H1 (cell line): Measurements from ENCODE around the gene YTHDC2.
A peak's percentile ranks its signal among the peaks of the same experiment; 100 is the strongest.

Source experiments
- BACH1 ChIP-seq: IDR thresholded peaks from 2 replicates; pipeline ENCODE4 v1.6.1; 2012; ENCODE audit warnings: low read length, improper control_type of control experiment
- CREB1 ChIP-seq: IDR thresholded peaks from 2 replicates; pipeline ENCODE4 v1.6.1; 2012; ENCODE audit warnings: inconsistent platforms
- HDAC2 ChIP-seq, 2 experiments: fragments of 300-600 bp in 1 of 2; sonication (generic) in 1 of 2; IDR thresholded peaks; 2 replicates each; pipeline ENCODE4 v1.6.1; 2011 to 2012; ENCODE audit warnings: low read depth in 2 of 2, low read length in 2 of 2, mild to moderate bottlenecking in 2 of 2, moderate library complexity in 2 of 2, borderline replicate concordance in 1 of 2, inconsistent platforms in 1 of 2
- HDAC6 ChIP-seq: IDR thresholded peaks from one replicate; pipeline ENCODE4 v1.7.1; 2012; ENCODE audit warnings: low read depth, mild to moderate bottlenecking, inconsistent platforms, low read length, moderate library complexity
- NRF1 ChIP-seq: IDR thresholded peaks from 2 replicates; pipeline ENCODE4 v1.6.1; 2011; ENCODE audit warnings: mild to moderate bottlenecking, low read depth, low read length, improper control_type of control experiment
- PHF8 ChIP-seq: fragments of 200-600 bp; sonication (generic); conservative IDR thresholded peaks from 2 replicates; pipeline ENCODE4 v1.7.1; 2012; ENCODE audit warnings: low read depth, mild to moderate bottlenecking, inconsistent platforms, low read length, moderate library complexity
- POLR2A ChIP-seq, 2 experiments: IDR thresholded peaks; 1 replicate in 1 of 2; 2 replicates in 1 of 2; pipeline ENCODE4 v1.6.1; 2011; ENCODE audit warnings: low read depth in 2 of 2, low read length in 2 of 2, mild to moderate bottlenecking in 2 of 2; ENCODE audit errors: control extremely low read depth in 1 of 2
- POLR2AphosphoS5 ChIP-seq: IDR thresholded peaks from 2 replicates; pipeline ENCODE4 v1.6.1; 2011; ENCODE audit warnings: low read depth, low read length
- SIN3A ChIP-seq, 2 experiments: IDR thresholded peaks in 1 of 2; conservative IDR thresholded peaks in 1 of 2; 2 replicates each; pipeline ENCODE4 v1.6.1; 2011 to 2012; ENCODE audit warnings: low read length in 2 of 2, improper control_type of control experiment in 1 of 2, low read depth in 1 of 2, mild to moderate bottlenecking in 1 of 2
- SP1 ChIP-seq: IDR thresholded peaks from 2 replicates; pipeline ENCODE4 v1.6.1; 2011; ENCODE audit warnings: low read depth, low read length
- TAF1 ChIP-seq: IDR thresholded peaks from 2 replicates; pipeline ENCODE4 v1.6.1; 2011; ENCODE audit warnings: mild to moderate bottlenecking, low read depth, low read length
- YY1 ChIP-seq: IDR thresholded peaks from 2 replicates; pipeline ENCODE4 v1.6.1; 2011; ENCODE audit warnings: low read depth, mild to moderate bottlenecking, low read length
- TF ChIP-seq, protein P1 (sequence below), 3 experiments: IDR thresholded peaks; 1 replicate in 2 of 3; 2 replicates in 1 of 3; pipeline versions ENCODE4 v1.5.1 to v1.6.1; 2011; ENCODE audit warnings: low read length in 3 of 3, mild to moderate bottlenecking in 3 of 3, inconsistent platforms in 2 of 3, low read depth in 1 of 3, moderate library complexity in 1 of 3; ENCODE audit not compliant: insufficient read depth in 1 of 3; ENCODE audit errors: control extremely low read depth in 1 of 3
- TF ChIP-seq, protein P2 (sequence below): IDR thresholded peaks from 2 replicates; pipeline ENCODE4 v1.6.1; 2012; ENCODE audit warnings: inconsistent platforms

DNA sequence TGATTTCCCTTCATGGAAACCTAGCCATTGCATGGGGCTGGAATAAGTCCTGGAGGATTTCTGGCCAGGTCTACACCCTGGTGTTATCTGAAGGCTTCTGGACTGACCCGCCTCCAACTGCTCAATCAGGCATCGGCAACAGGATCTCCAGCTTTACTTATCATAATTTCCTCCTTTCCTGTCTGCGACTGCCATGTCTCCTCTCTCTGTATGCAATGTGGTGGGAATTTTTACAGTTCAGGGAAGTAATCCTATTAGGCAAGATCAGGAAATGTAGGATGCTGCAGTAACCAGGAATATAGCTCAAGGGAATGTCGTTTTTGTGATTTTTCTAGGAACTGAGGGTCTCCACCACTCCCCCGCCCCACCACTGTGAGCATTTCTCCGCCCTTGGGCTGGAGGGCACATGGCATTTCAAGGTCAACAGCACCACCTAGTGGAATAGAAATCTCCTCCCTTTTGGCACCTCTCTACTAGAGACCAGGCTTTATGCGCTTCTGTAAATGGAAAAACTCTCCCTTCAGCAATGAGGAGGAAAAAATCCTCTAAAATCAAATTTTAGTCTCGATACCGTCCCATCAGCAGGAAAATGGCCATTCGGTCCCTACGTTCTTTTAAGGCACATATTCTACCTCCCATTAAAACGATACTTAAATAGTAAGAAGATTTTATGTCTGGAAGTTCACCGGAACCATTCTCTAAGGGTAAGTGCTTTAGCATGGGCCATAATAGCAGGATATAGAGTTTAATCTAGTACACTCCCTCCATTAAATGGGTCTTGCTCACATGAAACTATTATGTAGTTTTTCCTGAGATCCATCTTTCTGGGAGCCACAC lies 93.0 kb downstream of the YTHDC2 start:
- TF ChIP-seq, protein P1, sequence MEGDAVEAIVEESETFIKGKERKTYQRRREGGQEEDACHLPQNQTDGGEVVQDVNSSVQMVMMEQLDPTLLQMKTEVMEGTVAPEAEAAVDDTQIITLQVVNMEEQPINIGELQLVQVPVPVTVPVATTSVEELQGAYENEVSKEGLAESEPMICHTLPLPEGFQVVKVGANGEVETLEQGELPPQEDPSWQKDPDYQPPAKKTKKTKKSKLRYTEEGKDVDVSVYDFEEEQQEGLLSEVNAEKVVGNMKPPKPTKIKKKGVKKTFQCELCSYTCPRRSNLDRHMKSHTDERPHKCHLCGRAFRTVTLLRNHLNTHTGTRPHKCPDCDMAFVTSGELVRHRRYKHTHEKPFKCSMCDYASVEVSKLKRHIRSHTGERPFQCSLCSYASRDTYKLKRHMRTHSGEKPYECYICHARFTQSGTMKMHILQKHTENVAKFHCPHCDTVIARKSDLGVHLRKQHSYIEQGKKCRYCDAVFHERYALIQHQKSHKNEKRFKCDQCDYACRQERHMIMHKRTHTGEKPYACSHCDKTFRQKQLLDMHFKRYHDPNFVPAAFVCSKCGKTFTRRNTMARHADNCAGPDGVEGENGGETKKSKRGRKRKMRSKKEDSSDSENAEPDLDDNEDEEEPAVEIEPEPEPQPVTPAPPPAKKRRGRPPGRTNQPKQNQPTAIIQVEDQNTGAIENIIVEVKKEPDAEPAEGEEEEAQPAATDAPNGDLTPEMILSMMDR (IDR thresholded peaks at IDR 0.05; ENCODE audit: control extremely low read depth in 1 of 3, insufficient read depth in 1 of 3, low read depth in 1 of 3, low read length in 3 of 3): peak; percentile 49 to 86 (median 86)
- TF ChIP-seq HDAC2 (IDR thresholded peaks at IDR 0.05; ENCODE audit: borderline replicate concordance in 1 of 2, low read depth in 2 of 2, low read length in 2 of 2) (no peak), BACH1 (no peak), PHF8 (no peak), POLR2A (IDR thresholded peaks at IDR 0.05; ENCODE audit: control extremely low read depth in 1 of 2, low read depth in 2 of 2, low read length in 2 of 2) (no peak), TAF1 (no peak), CREB1 (no peak), HDAC6 (no peak), POLR2AphosphoS5 (no peak), YY1 (peak; percentile 36; the same call in 1 of the 2 replicates), SP1 (no peak), SIN3A (conservative IDR thresholded peaks at IDR 0.05 in 1 of 2, IDR thresholded peaks at IDR 0.05 in 1 of 2; ENCODE audit: low read depth in 1 of 2, low read length in 2 of 2) (no peak), NRF1 (no peak)
- TF ChIP-seq, protein P2, sequence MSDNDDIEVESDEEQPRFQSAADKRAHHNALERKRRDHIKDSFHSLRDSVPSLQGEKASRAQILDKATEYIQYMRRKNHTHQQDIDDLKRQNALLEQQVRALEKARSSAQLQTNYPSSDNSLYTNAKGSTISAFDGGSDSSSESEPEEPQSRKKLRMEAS: peak; percentile 59; the same call in 1 of the 2 replicates
